Measurements from ENCODE around the gene PKIB.

DNA sequence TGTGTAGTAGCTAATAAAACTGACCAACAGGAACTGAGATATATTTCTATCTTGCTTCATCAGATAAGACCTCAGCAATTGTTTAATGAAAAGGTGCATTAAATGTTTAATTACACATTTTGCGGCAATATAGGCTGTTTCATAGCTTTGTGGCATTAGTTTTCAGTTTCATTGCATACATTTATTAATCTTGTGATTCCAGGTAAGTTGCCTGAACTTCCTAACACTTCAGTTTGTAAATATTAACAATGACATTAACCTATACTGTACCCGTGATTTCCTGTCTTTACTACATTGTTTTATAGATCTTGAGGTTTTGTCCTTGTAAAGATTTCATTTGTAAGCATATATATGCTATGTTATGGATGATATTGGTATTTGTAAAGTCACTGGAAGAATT lies 66.5 kb downstream of the PKIB start:
- no peak for TF ChIP-seq EZH2 (IDR thresholded peaks at IDR 0.05; ENCODE audit: borderline replicate concordance, low read depth, low read length, severe bottlenecking)
- TF ChIP-seq, protein P1, sequence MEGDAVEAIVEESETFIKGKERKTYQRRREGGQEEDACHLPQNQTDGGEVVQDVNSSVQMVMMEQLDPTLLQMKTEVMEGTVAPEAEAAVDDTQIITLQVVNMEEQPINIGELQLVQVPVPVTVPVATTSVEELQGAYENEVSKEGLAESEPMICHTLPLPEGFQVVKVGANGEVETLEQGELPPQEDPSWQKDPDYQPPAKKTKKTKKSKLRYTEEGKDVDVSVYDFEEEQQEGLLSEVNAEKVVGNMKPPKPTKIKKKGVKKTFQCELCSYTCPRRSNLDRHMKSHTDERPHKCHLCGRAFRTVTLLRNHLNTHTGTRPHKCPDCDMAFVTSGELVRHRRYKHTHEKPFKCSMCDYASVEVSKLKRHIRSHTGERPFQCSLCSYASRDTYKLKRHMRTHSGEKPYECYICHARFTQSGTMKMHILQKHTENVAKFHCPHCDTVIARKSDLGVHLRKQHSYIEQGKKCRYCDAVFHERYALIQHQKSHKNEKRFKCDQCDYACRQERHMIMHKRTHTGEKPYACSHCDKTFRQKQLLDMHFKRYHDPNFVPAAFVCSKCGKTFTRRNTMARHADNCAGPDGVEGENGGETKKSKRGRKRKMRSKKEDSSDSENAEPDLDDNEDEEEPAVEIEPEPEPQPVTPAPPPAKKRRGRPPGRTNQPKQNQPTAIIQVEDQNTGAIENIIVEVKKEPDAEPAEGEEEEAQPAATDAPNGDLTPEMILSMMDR (IDR thresholded peaks at IDR 0.05; ENCODE audit: borderline replicate concordance, extremely low read depth, low read length, poor library complexity, severe bottlenecking), result no peak

Data from DND-41 (cell line).